SK-N-SH treated with all-trans-retinoic acid at 6 μM for 48 hours (cell line): ENCODE measurements around the gene EXO1.

Experiments
- ARNTL ChIP-seq: fragments of 450-650 bp; formaldehyde crosslinking; IDR thresholded peaks from 2 replicates; pipeline ENCODE4 v1.5.0; 2020; ENCODE audit warnings: low read depth, mild to moderate bottlenecking, moderate library complexity, borderline replicate concordance
- ESRRG ChIP-seq: fragments of 250-450 bp; sonication (Bioruptor Pico); IDR thresholded peaks from 2 replicates; pipeline ENCODE4 v1.6.1; 2021; ENCODE audit warnings: mild to moderate bottlenecking
- ISL1 ChIP-seq: fragments of 250-450 bp; sonication (Bioruptor Pico); IDR thresholded peaks from 2 replicates; pipeline ENCODE4 v2.1.2; 2022; ENCODE audit warnings: mild to moderate bottlenecking, moderate library complexity
- PPARA ChIP-seq: fragments of 250-450 bp; sonication (Bioruptor Pico); IDR thresholded peaks from 2 replicates; pipeline ENCODE4 v1.5.0; 2020; ENCODE audit warnings: mild to moderate bottlenecking, borderline replicate concordance
- TSHZ2 ChIP-seq: fragments of 250-450 bp; sonication (Bioruptor Pico); IDR thresholded peaks from 2 replicates; pipeline ENCODE4 v1.5.0; 2020; ENCODE audit warnings: mild to moderate bottlenecking, moderate library complexity
- ZFP3 ChIP-seq: fragments of 250-450 bp; sonication (Bioruptor Pico); IDR thresholded peaks from 2 replicates; pipeline ENCODE4 v1.5.0; 2020; ENCODE audit warnings: mild to moderate bottlenecking, moderate library complexity
- ZFP30 ChIP-seq: fragments of 450-650 bp; formaldehyde crosslinking; IDR thresholded peaks from 2 replicates; pipeline ENCODE4 v1.5.0; 2022; ENCODE audit warnings: mild to moderate bottlenecking, moderate library complexity
- ZNF70 ChIP-seq: fragments of 450-650 bp; formaldehyde crosslinking; IDR thresholded peaks from 2 replicates; pipeline ENCODE4 v1.5.0; 2020; ENCODE audit warnings: mild to moderate bottlenecking, moderate library complexity
- TF ChIP-seq, protein P1 (sequence below): fragments of 250-450 bp; sonication (Bioruptor Pico); IDR thresholded peaks from 2 replicates; pipeline ENCODE4 v1.8.0; 2020; ENCODE audit warnings: mild to moderate bottlenecking, moderate library complexity, borderline replicate concordance

- no peak for TF ChIP-seq ZNF70 (CRISPR knock-in tag)
- TF ChIP-seq, protein P1, sequence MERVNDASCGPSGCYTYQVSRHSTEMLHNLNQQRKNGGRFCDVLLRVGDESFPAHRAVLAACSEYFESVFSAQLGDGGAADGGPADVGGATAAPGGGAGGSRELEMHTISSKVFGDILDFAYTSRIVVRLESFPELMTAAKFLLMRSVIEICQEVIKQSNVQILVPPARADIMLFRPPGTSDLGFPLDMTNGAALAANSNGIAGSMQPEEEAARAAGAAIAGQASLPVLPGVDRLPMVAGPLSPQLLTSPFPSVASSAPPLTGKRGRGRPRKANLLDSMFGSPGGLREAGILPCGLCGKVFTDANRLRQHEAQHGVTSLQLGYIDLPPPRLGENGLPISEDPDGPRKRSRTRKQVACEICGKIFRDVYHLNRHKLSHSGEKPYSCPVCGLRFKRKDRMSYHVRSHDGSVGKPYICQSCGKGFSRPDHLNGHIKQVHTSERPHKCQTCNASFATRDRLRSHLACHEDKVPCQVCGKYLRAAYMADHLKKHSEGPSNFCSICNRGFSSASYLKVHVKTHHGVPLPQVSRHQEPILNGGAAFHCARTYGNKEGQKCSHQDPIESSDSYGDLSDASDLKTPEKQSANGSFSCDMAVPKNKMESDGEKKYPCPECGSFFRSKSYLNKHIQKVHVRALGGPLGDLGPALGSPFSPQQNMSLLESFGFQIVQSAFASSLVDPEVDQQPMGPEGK (CRISPR knock-in tag) = no peak
- TF ChIP-seq ZFP30 (CRISPR knock-in tag) = no peak
- no peak for TF ChIP-seq ESRRG
- TF ChIP-seq TSHZ2 (CRISPR knock-in tag) = no peak
- no peak for TF ChIP-seq ARNTL (CRISPR knock-in tag)
- no peak for TF ChIP-seq ZFP3 (CRISPR knock-in tag)
- TF ChIP-seq ISL1 (CRISPR knock-in tag) = no peak
- no peak for TF ChIP-seq PPARA (CRISPR knock-in tag)
Measured at GRCh38 chr1:241839369-241839979, 8.5 kb upstream of the EXO1 start.
